Tibial artery (tissue), 4 donors: ENCODE measurements around the gene CYSTM1.

Experiments used
- DNase-seq, 2 donors: peaks; one replicate each; pipeline ENCODE4 v3.0.0-alpha.2; 2019
- H3K27ac ChIP-seq, 2 donors: fragments of 200-600 bp; sonication (generic) in 1 of 2; 1 replicate in 1 of 2; 2 replicates in 1 of 2; pipeline ENCODE4 v1.5.1; 2018 to 2019; ENCODE audit warnings: mild to moderate bottlenecking in 1 of 2
- H3K27me3 ChIP-seq, 2 donors: fragments of 200-600 bp; sonication (generic) in 1 of 2; one replicate each; pipeline versions ENCODE4 v1.5.1 to v1.6.0; 2016 to 2019
- H3K36me3 ChIP-seq, 3 donors: fragments of 200-600 bp; sonication (generic) in 2 of 3; one replicate each; pipeline ENCODE4 v1.5.1; 2016 to 2019; ENCODE audit warnings: mild to moderate bottlenecking in 2 of 3
- H3K4me1 ChIP-seq, 4 donors: fragments of 200-600 bp; sonication (generic) in 2 of 4; 1 replicate in 3 of 4; 2 replicates in 1 of 4; pipeline ENCODE4 v1.5.1; 2016 to 2019
- H3K4me3 ChIP-seq, 2 donors: fragments of 200-600 bp; sonication (generic) in 1 of 2; 1 replicate in 1 of 2; 2 replicates in 1 of 2; pipeline ENCODE4 v1.5.1; 2018 to 2019; ENCODE audit warnings: mild to moderate bottlenecking in 2 of 2
- H3K9me3 ChIP-seq, 3 donors: fragments of 200-600 bp; sonication (generic) in 1 of 3; one replicate each; pipeline ENCODE4 v1.5.1; 2016 to 2019
- intact Hi-C: fragments of 100-400 bp; cut with DNase I; formaldehyde crosslinking; loops from one replicate; pipeline ENCODE4 v1.15.0; 2023; ENCODE audit warnings: low total_unique reads
- TF ChIP-seq, protein P1 (sequence below), 2 experiments: fragments of 200-600 bp in 1 of 2; fragments of 450-650 bp in 1 of 2; IDR thresholded peaks; one replicate each; pipeline ENCODE4 v1.5.1; 2017 to 2019; ENCODE audit warnings: antibody characterized with exemption in 2 of 2, mild to moderate bottlenecking in 1 of 2, moderate library complexity in 1 of 2

Gene CYSTM1

DNA sequence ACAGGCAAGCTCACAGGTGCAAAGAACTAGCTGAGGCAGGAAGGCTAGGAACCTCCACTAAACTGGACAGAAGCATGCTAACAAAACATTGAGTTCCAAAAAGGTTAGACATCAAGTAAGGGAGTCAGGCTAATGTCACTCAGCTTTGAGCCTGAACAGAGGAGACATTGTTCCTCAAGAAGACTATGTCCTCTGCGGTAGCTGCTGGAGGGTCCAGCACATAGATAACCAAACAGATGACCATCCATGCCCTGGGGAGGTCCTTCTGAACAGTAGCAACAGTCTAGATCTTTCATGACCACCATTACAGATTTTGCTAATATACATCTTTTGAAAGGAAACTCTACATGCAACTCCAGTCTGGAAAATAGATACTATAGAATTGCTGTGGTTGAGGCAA, 57.7 kb downstream of the CYSTM1 start:
- Histone ChIP-seq H3K9me3 (no peaks in the 10 kb centered on the region), H3K27ac (no peak overlapping the region), H3K36me3 (no peaks in the 10 kb centered on the region), H3K27me3 (no peaks in the 10 kb centered on the region), H3K4me3 (no peak overlapping the region), H3K4me1 (no peaks in the 10 kb centered on the region)
- DNase-seq, result no peak
- TF ChIP-seq, protein P1, sequence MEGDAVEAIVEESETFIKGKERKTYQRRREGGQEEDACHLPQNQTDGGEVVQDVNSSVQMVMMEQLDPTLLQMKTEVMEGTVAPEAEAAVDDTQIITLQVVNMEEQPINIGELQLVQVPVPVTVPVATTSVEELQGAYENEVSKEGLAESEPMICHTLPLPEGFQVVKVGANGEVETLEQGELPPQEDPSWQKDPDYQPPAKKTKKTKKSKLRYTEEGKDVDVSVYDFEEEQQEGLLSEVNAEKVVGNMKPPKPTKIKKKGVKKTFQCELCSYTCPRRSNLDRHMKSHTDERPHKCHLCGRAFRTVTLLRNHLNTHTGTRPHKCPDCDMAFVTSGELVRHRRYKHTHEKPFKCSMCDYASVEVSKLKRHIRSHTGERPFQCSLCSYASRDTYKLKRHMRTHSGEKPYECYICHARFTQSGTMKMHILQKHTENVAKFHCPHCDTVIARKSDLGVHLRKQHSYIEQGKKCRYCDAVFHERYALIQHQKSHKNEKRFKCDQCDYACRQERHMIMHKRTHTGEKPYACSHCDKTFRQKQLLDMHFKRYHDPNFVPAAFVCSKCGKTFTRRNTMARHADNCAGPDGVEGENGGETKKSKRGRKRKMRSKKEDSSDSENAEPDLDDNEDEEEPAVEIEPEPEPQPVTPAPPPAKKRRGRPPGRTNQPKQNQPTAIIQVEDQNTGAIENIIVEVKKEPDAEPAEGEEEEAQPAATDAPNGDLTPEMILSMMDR (IDR thresholded peaks at IDR 0.05), result no peak
- intact Hi-C loops, result no loop called here

DNA sequence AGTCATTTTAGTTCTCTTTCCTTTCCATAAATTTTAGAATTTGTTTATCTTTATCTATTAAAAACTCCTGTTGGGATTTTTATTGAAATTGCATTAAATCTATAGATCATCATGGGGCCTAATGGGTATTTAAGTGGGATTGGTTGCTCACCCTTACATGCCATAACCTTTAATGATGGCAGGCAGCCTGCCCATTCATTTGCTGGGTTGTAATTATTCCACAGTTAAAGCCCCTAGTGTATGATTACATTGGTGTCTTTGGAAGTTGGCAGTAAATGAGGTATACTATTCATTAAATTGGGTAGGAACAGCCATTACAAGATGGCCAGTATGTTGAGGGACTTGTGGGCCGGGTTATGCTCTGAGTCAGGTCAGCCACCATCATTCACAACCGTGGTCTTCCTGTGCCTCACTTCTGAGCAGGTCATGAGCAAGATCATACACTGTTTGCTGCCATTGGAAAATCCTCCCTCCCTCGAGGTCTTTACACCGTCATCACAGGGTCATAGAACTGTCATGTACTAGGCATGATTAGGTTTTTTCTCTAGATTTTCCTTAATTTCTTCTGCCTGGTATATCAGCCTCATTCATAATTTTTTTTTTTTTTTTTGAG, 59.5 kb downstream of the CYSTM1 start:
- Histone ChIP-seq H3K27ac (no peak overlapping the region), H3K27me3 (no peaks in the 10 kb centered on the region), H3K4me1 (no peaks in the 10 kb centered on the region), H3K36me3 (no peaks in the 10 kb centered on the region), H3K9me3 (no peaks in the 10 kb centered on the region), H3K4me3 (no peak overlapping the region)
- DNase-seq, result no peak
- TF ChIP-seq, protein P1 (IDR thresholded peaks at IDR 0.05), result no peak
- intact Hi-C loops, result no loop called here

DNA sequence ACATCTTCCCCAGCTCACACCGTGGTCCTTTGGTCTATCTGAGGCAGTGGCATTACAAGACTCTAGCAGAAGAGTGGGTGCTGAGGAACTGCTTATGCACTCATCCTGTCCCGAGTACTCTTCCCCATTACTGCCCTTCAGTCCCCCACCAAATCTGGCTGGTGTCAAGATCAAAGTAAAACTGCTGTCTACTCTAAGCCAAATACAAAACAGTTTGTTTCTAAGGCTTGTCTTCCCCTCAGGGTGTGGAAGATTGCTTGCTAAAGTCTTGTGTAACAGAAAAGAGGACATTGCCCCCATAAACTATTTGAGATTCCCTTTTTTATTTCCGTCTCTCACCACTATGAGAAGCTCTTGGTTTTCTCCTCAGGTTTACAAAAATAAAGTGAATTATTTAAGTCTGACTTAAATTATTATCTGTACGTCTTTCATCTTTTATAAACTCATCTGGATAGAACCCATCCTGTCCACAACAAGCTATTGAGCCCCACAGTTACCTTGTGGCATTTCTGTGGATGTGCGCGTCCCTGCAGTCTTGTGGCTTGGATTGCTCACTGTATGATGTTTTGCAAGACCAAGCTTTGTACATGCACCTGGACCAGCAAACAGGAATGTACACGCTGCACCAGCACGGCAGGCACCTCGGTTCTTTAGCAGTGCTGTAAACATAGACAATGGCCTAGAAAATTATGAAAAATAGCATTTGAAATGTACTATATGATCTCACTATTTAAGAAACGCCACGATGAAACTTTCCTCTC, 61.0 kb downstream of the CYSTM1 start:
- Histone ChIP-seq H3K9me3 (no peaks in the 10 kb centered on the region), H3K36me3 (no peaks in the 10 kb centered on the region), H3K27me3 (no peaks in the 10 kb centered on the region), H3K4me1 (peaks cover 0 to 14% (median 11%) of the 10 kb centered on the region in 4 donors), H3K27ac (no peak overlapping the region), H3K4me3 (no peak overlapping the region)
- DNase-seq, result no peak
- TF ChIP-seq, protein P1 (IDR thresholded peaks at IDR 0.05), result no peak
- intact Hi-C loops, result no loop called here

DNA sequence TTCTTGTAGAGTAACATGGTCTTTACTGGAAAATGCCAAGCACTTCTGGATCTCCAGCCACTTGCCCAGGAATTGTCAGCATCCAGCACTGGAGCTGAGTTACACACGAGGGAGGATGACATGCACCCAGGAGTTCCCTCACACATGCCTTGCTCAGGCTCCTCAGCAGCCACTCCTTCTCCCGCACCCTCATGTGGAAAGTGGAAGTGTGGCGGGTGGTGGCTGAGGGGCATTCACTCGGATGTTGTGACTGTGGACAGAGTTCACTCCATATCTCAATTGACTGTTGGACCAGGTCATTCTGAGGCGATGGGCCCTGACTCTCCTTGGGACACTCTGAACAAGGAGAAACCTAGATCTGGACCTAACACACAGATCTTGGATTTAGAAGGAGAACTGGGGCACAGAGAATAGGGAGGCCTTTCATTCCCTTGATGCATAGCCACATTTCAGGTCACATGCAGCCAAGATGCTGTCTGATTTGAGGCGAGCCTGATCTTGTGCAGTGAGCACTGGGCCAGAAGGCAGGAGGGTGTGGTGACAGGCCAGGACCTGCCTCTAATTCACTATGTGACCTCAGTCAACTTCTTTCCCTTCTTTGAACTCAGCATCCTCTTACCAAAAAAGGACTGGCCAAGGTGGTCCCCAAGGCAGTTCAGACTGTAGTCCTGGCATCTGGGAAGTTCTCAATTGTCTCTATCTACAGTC, 62.1 kb downstream of the CYSTM1 start:
- Histone ChIP-seq H3K4me3 (no peak overlapping the region), H3K27ac (no peak overlapping the region), H3K9me3 (no peaks in the 10 kb centered on the region), H3K4me1 (peaks cover 0 to 25% (median 22%) of the 10 kb centered on the region in 4 donors), H3K27me3 (no peaks in the 10 kb centered on the region), H3K36me3 (no peaks in the 10 kb centered on the region)
- DNase-seq, result no peak
- TF ChIP-seq, protein P1 (IDR thresholded peaks at IDR 0.05), result no peak
- intact Hi-C loops, result no loop called here

DNA sequence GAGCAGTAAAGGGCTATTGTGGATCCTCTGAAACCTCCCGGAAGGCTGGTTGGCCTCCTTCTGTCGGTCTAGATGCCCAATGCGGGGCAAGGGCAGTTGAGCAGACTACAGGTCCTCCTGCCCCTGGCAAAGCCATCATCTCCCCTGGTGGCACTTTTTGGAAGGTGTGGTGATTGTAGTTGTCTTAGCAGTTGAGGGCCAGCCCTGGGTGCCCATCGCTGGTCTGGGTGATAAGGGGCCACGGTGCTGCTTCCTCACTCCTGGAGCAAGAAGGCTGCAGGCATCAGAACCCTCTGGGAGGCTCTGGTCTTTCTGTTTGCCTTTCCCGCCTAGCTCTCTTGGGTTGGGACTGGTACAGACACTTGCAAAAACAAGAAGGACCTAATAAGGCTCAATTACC, 63.8 kb downstream of the CYSTM1 start:
- H3K27me3 ChIP-seq, result no peaks in the 10 kb centered on the region
- H3K4me3 ChIP-seq, result no peak overlapping the region
- no peak overlapping the region for H3K27ac ChIP-seq
- DNase-seq, result no peak
- peaks cover 0 to 31% (median 26%) of the 10 kb centered on the region in 4 donors for H3K4me1 ChIP-seq
- H3K9me3 ChIP-seq, result no peaks in the 10 kb centered on the region
- H3K36me3 ChIP-seq, result peaks cover 0 to 6% (median 0%) of the 10 kb centered on the region in 3 donors
- TF ChIP-seq, protein P1 (IDR thresholded peaks at IDR 0.05), result no peak
- intact Hi-C loops, result no loop called here
